Measurements from ENCODE around the gene RFC1.
"Not testable (repeated sequence)": the region's sequence is repeated elsewhere in the genome, so short reads cannot be mapped to it uniquely, and the experiment has no call there.

Gene RFC1

GRCh38 chr4:39365830-39366771, at the start of gene RFC1:
RFC1 (minus strand) TSS chr4:39366362; CDS start chr4:39366241, 121 bp downstream.
- peak; percentile 93 for DNase-seq

DNA sequence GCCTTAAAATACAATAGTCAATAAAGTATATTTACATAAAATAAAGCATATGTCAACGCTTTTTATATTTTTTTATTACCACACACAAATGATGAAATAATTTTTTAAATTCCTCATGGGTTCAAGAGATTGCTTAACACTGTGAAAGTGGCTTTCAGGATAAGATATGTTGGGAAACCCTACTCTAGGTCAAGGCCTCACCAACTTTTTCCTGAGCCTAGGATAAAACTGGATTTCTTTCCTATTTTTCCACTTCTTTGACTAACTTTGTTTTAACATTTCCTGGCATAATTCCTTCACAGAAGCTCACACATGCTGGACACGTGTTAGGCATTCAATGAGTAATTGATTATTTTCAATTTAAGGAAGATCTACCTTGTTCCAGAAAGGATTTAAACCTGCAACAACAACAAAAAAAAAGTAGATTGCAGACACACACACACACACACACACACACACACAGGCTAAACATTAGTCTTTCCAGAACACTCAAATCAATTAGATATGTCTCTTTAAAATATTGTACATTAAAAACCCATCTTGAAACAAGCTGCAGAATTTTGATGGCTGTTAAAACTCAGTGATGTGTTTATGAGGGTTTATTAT, 49.6 kb upstream of the RFC1 start:
- DNase-seq, result no peak

GRCh38 chr4:39411561-39411960, 45.4 kb upstream of the RFC1 start:
- DNase-seq, result not testable (repeated sequence)

- DNase-seq, result no peak
Measured at GRCh38 chr4:39410415-39410814, 44.3 kb upstream of the RFC1 start.

- no peak for DNase-seq
Measured at GRCh38 chr4:39407584-39407885, 41.4 kb upstream of the RFC1 start.

- DNase-seq, result no peak
Measured at GRCh38 chr4:39406763-39407583, 40.8 kb upstream of the RFC1 start, which contains the start of gene KLB. KLB (plus strand) TSS chr4:39406930; CDS start chr4:39406950, 20 bp downstream.

GRCh38 chr4:39401640-39402039, 35.5 kb upstream of the RFC1 start:
- DNase-seq, result not testable (repeated sequence)

DNA sequence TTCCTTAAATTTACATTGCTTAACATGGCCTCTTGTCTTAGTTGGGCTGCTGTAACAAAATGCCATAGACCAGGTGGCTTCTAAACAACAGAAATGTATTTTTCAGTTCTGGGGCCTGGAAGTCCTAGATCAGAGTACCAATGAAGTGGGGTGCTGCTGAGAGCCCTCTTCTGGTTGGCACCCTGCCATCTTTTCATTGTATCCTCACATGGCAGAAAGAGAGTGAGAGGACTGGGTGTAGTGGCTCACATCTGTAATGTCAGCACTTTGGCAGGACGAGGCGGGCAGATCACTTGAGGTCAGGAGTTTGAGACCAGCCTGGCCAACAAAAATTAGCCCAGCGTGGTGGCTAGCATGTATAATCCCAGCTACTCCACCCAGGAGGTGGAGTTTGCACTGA, 28.5 kb upstream of the RFC1 start:
- no peak for DNase-seq

DNA sequence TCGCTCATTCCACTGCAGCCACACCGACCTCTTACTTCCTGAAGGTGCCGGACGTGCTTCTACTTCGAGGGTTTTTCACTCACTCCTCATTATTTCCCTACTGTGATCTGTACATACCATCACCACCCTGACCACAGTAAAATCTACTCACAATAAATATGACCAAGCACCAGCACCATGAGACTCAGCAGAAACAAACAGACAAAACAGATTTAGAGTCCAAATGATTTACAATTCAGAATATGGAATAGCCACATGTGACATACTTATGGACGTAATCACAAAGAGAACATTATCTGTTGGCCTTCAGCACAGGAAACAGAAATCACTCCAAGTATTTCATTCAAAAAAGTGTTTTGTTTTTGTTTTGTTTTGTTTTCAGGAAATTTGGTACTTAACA, 24.4 kb upstream of the RFC1 start:
- DNase-seq, result no peak

GRCh38 chr4:39384563-39384962, 18.4 kb upstream of the RFC1 start:
- DNase-seq, result no peak

DNA sequence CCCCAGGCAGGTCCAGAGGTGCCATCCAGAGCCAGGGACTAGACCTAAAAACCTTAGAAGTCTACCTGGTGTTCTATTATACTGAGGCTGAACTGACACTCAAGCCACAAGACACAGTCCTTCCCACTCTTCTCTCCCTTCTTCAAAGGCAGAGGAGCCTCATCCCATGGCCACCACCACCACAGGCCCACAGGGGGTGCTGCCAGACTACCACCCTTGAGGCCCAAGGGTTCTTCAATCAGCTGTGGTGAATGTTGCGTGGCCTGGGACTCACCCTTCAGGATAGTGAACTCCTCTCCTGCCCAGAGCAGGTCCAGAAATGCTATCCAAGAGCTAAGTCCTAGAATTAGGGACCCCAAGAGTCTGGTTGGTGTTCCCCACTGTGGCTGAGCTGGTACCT, 17.5 kb upstream of the RFC1 start:
- DNase-seq, result no peak

DNA sequence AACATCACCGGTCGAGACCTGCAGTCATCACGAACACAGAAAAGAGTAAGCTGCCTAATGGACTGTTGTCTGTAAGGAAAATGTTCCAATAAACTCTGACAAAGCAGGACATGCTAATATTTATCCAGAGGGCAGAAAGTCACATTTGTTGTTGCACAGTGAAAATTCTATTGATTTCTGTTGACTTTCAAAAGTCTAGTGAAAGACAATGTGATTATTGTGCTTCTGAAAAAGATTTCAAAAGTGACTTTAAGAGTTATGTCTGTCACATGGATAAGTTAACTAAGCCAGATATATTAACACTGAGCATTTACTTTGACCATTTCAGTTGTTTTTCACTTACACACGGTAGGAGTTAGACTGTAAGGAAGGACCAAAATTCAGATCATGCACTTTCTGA, 9.3 kb upstream of the RFC1 start:
- DNase-seq, result no peak

DNA sequence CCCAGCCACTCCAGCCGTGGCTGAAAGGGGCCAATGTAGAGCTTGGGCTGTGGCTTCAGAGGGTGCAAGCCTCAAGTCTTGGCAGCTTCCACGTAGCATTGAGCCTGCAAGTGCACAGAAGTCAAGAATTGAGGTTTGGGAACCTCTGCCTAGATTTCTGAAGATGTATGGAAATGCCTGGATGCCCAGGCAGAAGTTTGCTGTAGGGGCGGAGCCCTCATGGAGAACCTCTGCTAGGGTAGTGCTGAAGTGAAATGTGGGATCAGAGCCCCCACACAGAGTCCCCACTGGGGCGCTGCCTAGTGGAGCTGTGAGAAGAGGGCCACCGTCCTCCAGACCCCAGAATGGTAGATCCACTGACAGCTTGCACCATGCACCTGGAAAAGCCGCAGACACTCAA, 5.0 kb upstream of the RFC1 start:
- DNase-seq, result not testable (repeated sequence)

GRCh38 chr4:39369301-39369700, 3.1 kb upstream of the RFC1 start:
- DNase-seq, result no peak

DNA sequence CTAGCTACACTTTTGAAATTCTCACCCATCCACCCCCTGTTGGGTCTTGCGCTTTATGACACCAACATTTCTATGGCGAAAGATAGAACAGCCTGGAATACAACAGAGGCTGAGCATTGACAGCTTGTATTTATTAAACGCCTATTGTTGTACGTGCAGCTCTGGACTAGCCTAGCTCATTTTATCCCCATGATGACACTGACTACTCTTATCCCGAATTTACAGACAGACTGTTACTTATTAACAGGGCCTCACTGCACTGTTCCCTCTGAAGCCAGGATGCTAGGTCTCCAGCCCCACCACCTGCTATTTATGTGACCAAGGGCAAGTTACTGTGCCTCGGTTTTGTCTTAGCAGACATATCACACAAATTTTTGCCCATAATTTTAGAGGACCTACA, 1.0 kb upstream of the RFC1 start:
- no peak for DNase-seq

- DNase-seq, result no peak
Measured at GRCh38 chr4:39365360-39365759, 802 bp downstream of the RFC1 start.

- DNase-seq, result no peak
Measured at GRCh38 chr4:39363773-39364393, 2.3 kb downstream of the RFC1 start.

DNA sequence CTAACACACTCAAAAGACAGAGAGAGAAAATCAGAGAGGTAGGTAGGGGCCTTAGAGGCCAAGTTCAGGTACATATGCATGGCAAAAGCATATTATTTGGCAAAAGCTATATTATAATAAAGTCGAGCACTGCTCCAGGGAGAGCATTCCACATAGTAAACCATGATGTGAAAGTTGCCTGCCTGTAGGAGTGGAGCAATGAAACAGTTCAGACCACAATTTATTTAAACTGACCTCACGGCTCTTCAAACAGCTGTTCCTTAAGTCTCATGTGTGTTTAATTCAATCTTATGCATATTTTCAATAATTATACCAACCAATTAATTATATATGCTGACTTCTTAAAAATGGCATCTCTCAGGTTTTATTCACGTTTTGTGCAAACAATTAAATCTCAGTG, 3.3 kb downstream of the RFC1 start:
- DNase-seq, result no peak

DNA sequence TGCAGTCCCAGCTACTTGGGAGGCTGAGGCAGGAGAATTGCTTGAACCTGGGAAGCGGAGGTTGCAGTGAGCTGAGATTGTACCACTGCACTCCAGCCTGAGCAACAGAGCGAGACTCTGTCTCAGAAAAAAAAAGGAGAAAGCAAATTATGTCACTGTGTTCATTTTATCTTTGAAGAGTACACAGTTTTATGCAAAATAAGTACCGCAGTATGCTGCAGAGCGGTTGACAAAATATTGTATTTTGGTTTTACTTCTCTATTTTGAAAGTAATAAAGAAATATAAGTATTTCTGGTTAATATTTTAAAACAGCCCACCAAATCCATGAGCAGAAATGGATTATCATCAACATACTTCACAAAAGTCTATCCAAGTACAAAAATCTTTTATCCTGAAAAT, 5.6 kb downstream of the RFC1 start:
- DNase-seq, result not testable (repeated sequence)

DNA sequence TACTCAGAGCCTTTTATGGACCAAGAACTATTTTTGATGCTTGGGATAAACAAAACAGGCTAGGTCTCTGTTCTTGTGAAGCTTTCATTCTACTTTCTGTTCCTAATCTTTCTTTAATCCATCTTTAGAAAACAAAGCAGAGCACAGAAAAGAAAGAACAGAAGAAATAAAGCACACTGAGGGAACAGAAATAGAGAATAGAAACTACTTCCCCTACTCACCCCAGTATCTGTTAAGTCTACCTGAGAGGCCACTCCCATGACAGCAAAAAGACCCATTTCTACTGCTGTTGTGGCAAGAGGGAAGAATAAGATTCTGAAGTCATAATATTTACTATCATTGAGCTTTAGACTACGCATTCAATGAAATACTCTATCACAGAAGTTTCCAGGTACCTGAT, 9.2 kb downstream of the RFC1 start:
- no peak for DNase-seq

GRCh38 chr4:39354254-39354552, 12.0 kb downstream of the RFC1 start:
- DNase-seq, result no peak

- DNase-seq, result no peak
Measured at GRCh38 chr4:39353478-39354253, 12.5 kb downstream of the RFC1 start.

DNA sequence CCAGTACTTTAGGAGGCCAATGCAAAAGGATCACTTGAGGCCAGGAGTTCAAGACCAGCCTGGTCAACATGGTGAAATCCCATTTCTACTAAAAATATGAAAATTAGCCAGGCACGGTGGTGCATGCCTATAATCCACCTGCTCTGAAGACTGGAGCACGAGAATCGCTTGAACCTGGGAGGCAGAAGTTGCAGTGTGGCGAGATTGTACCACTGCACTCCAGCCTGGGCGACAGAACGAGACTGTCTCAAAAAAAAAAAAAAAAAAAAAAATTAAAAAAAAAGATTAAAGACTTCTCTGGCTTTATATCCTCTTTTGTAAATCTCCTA, 13.0 kb downstream of the RFC1 start:
- not testable (repeated sequence) for DNase-seq
